NCI-H146 treated with DMSO at 0.1 percent for 48 hours (cell line): Measurements from ENCODE around the gene PTX4.
A peak's percentile ranks its signal among the peaks of the same experiment; 100 is the strongest.

Experiments
- DNase-seq: peaks from one replicate; lab custom pipeline; 2025; ENCODE audit not compliant: unreplicated experiment; lab: John Stamatoyannopoulos, UW

PTX4 gene

GRCh38 chr16:1502092-1503004, 13.6 kb upstream of the PTX4 start:
- no peak for DNase-seq

GRCh38 chr16:1501630-1502029, 12.9 kb upstream of the PTX4 start:
- DNase-seq = no peak

- DNase-seq = no peak
Measured at GRCh38 chr16:1500465-1501150, 11.9 kb upstream of the PTX4 start.

- no peak for DNase-seq
Measured at GRCh38 chr16:1499756-1500464, 11.2 kb upstream of the PTX4 start.

- no peak for DNase-seq
Measured at GRCh38 chr16:1498899-1499676, 10.3 kb upstream of the PTX4 start.

- no peak for DNase-seq
Measured at GRCh38 chr16:1497014-1497598, 8.4 kb upstream of the PTX4 start.

- DNase-seq = no peak
Measured at GRCh38 chr16:1496464-1496863, 7.7 kb upstream of the PTX4 start.

- no peak for DNase-seq
Measured at GRCh38 chr16:1495889-1496262, 7.1 kb upstream of the PTX4 start.

GRCh38 chr16:1495211-1495888, 6.6 kb upstream of the PTX4 start:
- no peak for DNase-seq

GRCh38 chr16:1494711-1495110, 6.0 kb upstream of the PTX4 start:
- DNase-seq = no peak

GRCh38 chr16:1494129-1494640, 5.4 kb upstream of the PTX4 start:
- DNase-seq = no peak

- no peak for DNase-seq
Measured at GRCh38 chr16:1493746-1494094, 5.0 kb upstream of the PTX4 start.

- DNase-seq = peak; percentile 71
Measured at GRCh38 chr16:1492923-1493745, 4.4 kb upstream of the PTX4 start, which contains the start of gene TELO2. TSS of gene TELO2 (plus strand) at chr16:1493360. CDS start at chr16:1494282, 922 bp downstream.

- no peak for DNase-seq
Measured at GRCh38 chr16:1492082-1492922, 3.6 kb upstream of the PTX4 start.

- no peak for DNase-seq
Measured at GRCh38 chr16:1491327-1491726, 2.6 kb upstream of the PTX4 start.

GRCh38 chr16:1489077-1489476, 333 bp upstream of the PTX4 start:
- DNase-seq = no peak

- no peak for DNase-seq
Measured at GRCh38 chr16:1488054-1488601, 616 bp downstream of the PTX4 start.
